ENCODE results near the gene ADAP1. TPM values are rescaled to one million over a fixed set of nuclear protein-coding genes. Genes with fewer than 3 reads are reported as not detected.

Gene ADAP1
- total RNA-seq, 1 experiment from 2014 or later, result 6.2 TPM

DNA sequence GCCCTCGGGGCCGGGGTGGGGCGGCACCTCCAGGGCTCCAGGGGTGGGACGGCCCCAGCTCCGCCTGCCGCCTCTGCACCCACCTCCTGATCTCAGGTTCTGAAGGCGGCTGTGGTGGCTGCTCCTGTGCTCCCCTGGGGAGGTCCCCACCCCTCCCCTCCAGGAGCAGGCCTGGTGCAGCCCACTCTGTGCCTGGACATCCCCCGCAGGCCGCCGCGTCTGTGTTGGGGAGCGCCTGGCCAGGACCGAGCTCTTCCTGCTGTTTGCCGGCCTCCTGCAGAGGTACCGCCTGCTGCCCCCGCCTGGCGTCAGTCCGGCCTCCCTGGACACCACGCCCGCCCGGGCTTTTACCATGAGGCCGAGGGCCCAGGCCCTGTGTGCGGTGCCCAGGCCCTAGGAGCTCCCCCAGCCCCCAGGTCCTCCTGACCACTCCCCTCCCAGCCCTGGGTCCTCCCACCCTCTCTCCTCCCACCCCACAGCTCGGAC lies 34.0 kb upstream of the ADAP1 start:
- no peak overlapping the region for H3K23ac ChIP-seq (ENCODE audit: insufficient read length, low read depth, low read length)
- H3K14ac ChIP-seq (ENCODE audit: insufficient read depth, low read length), result no peak overlapping the region
- no peaks in the 10 kb centered on the region for H3K79me2 ChIP-seq (ENCODE audit: insufficient read depth, low read length)
- H3K18ac ChIP-seq (ENCODE audit: insufficient read length, low read depth, low read length), result no peak overlapping the region
- no peak overlapping the region for H3K9ac ChIP-seq (ENCODE audit: extremely low read depth, insufficient read length, low read length)
- Mint-ChIP-seq H3K27ac (no peak overlapping the region), H3K36me3 (ENCODE audit: insufficient read depth in 1 of 3, low read depth in 3 of 3) (no peaks in the 10 kb centered on the region), H3K27me3 (ENCODE audit: low read depth) (peaks cover 3% of the 10 kb centered on the region; the same call in 1 of the 2 replicates), H3K4me3 (no peak overlapping the region), H3K4me1 (no peaks in the 10 kb centered on the region; a peak in 2 of 4 replicates), H3K9me3 (no peaks in the 10 kb centered on the region)
- no peak overlapping the region for H3K27ac ChIP-seq (ENCODE audit: insufficient read length, low read depth, low read length)
- TF ChIP-seq CTCF (conservative IDR thresholded peaks at IDR 0.05), result no peak
- H2AFZ ChIP-seq (ENCODE audit: low read length), result no peak overlapping the region
- no peak overlapping the region for H2BK20ac ChIP-seq (ENCODE audit: low read depth, low read length, poor library complexity, severe bottlenecking)
- WGBS (ENCODE audit: extremely low coverage, insufficient read length, low lambda C conversion rate), result no CpG with 5 or more reads among the region's 24 CpGs
- H2BK15ac ChIP-seq (ENCODE audit: low read depth, low read length), result no peak overlapping the region
- H4K91ac ChIP-seq (ENCODE audit: insufficient read length, low read depth, low read length), result no peak overlapping the region
- no peaks in the 10 kb centered on the region for H3K4me1 ChIP-seq (ENCODE audit: insufficient read depth, low read length)
- H4K5ac ChIP-seq (ENCODE audit: insufficient read length, low read depth, low read length), result no peak overlapping the region
- H2BK12ac ChIP-seq (ENCODE audit: insufficient read length, low read depth, low read length), result no peak overlapping the region
- H3K4me2 ChIP-seq (ENCODE audit: insufficient read depth, insufficient read length, low read length), result no peak overlapping the region
- H3K56ac ChIP-seq (ENCODE audit: insufficient read length, low read depth, low read length), result no peak overlapping the region
- H2AK5ac ChIP-seq (ENCODE audit: insufficient read length, low read length), result no peak overlapping the region
- H4K8ac ChIP-seq (replicated peaks; ENCODE audit: insufficient read length, low read depth, low read length), result no peak overlapping the region
- no peak overlapping the region for H2BK120ac ChIP-seq (ENCODE audit: low read depth, low read length, poor library complexity, severe bottlenecking)
- no peak overlapping the region for H3T11ph ChIP-seq (ENCODE audit: low read length)
- H3K23me2 ChIP-seq (ENCODE audit: insufficient read length, low read depth, low read length, poor library complexity, severe bottlenecking), result no peaks in the 10 kb centered on the region
- no peaks in the 10 kb centered on the region for H3K79me1 ChIP-seq (ENCODE audit: insufficient read depth, low read depth, low read length, poor library complexity, severe bottlenecking)
- H3K9me3 ChIP-seq (ENCODE audit: control insufficient read depth, low read depth, low read length), result no peaks in the 10 kb centered on the region
- no peaks in the 10 kb centered on the region for H3K27me3 ChIP-seq (ENCODE audit: insufficient read depth, low read length)
- H3K4ac ChIP-seq (ENCODE audit: low read depth, low read length), result no peak overlapping the region
- no peaks in the 10 kb centered on the region for H4K20me1 ChIP-seq (ENCODE audit: control insufficient read depth, insufficient read depth, insufficient read length)
- no peak overlapping the region for H2BK5ac ChIP-seq (ENCODE audit: insufficient read length, low read length)
- no peak for DNase-seq

Measured in H9 (cell line).